Measurements from ENCODE around the gene YARS2.

GRCh38 chr12:32794281-32794680 is 38.6 kb upstream of the YARS2 start:
- TF ChIP-seq ZNF239 (CRISPR knock-in tag; IDR thresholded peaks at IDR 0.05) (no peak), ZNF121 (CRISPR knock-in tag; conservative IDR thresholded peaks at IDR 0.05) (no peak), E2F5 (CRISPR knock-in tag; IDR thresholded peaks at IDR 0.05) (no peak), SREBF2 (CRISPR knock-in tag; IDR thresholded peaks at IDR 0.05) (no peak)
- TF ChIP-seq, protein P1, sequence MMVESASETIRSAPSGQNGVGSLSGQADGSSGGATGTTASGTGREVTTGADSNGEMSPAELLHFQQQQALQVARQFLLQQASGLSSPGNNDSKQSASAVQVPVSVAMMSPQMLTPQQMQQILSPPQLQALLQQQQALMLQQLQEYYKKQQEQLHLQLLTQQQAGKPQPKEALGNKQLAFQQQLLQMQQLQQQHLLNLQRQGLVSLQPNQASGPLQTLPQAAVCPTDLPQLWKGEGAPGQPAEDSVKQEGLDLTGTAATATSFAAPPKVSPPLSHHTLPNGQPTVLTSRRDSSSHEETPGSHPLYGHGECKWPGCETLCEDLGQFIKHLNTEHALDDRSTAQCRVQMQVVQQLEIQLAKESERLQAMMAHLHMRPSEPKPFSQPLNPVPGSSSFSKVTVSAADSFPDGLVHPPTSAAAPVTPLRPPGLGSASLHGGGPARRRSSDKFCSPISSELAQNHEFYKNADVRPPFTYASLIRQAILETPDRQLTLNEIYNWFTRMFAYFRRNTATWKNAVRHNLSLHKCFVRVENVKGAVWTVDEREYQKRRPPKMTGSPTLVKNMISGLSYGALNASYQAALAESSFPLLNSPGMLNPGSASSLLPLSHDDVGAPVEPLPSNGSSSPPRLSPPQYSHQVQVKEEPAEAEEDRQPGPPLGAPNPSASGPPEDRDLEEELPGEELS (CRISPR knock-in tag; IDR thresholded peaks at IDR 0.05; ENCODE audit: borderline replicate concordance) = no peak
- TF ChIP-seq, protein P2, sequence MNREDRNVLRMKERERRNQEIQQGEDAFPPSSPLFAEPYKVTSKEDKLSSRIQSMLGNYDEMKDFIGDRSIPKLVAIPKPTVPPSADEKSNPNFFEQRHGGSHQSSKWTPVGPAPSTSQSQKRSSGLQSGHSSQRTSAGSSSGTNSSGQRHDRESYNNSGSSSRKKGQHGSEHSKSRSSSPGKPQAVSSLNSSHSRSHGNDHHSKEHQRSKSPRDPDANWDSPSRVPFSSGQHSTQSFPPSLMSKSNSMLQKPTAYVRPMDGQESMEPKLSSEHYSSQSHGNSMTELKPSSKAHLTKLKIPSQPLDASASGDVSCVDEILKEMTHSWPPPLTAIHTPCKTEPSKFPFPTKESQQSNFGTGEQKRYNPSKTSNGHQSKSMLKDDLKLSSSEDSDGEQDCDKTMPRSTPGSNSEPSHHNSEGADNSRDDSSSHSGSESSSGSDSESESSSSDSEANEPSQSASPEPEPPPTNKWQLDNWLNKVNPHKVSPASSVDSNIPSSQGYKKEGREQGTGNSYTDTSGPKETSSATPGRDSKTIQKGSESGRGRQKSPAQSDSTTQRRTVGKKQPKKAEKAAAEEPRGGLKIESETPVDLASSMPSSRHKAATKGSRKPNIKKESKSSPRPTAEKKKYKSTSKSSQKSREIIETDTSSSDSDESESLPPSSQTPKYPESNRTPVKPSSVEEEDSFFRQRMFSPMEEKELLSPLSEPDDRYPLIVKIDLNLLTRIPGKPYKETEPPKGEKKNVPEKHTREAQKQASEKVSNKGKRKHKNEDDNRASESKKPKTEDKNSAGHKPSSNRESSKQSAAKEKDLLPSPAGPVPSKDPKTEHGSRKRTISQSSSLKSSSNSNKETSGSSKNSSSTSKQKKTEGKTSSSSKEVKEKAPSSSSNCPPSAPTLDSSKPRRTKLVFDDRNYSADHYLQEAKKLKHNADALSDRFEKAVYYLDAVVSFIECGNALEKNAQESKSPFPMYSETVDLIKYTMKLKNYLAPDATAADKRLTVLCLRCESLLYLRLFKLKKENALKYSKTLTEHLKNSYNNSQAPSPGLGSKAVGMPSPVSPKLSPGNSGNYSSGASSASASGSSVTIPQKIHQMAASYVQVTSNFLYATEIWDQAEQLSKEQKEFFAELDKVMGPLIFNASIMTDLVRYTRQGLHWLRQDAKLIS (CRISPR knock-in tag; IDR thresholded peaks at IDR 0.05) = no peak
- TF ChIP-seq, protein P3, sequence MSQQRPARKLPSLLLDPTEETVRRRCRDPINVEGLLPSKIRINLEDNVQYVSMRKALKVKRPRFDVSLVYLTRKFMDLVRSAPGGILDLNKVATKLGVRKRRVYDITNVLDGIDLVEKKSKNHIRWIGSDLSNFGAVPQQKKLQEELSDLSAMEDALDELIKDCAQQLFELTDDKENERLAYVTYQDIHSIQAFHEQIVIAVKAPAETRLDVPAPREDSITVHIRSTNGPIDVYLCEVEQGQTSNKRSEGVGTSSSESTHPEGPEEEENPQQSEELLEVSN (IDR thresholded peaks at IDR 0.05; ENCODE audit: borderline replicate concordance in 1 of 2, extremely low read depth in 1 of 2, insufficient read depth in 1 of 2, insufficient read length in 1 of 2, low read depth in 1 of 2, low read length in 1 of 2, poor library complexity in 1 of 2, severe bottlenecking in 1 of 2) = no peak

Measured in K562 (cell line).